Activated naive CD8-positive, alpha-beta T cell treated with anti-CD3 and anti-CD28 coated beads, Interleukin-2, amount 10 ng/mL, durations not matched to agents 7 days and 5 days (primary cell): ENCODE measurements around the gene SLC14A1. TPM values are rescaled to one million over a fixed set of nuclear protein-coding genes. Genes with fewer than 3 reads are reported as not detected.
A peak's percentile ranks its signal among the peaks of the same experiment; 100 is the strongest.

Experiments
- ATAC-seq: fragments of 150-1000 bp; cut with Tn5 transposase; one replicate; pipeline ENCODE4 v1.10.0; 2021; ENCODE audit warnings: low read depth, moderate library complexity
- POLR2A ChIA-PET: fragments of 350-600 bp; sonication (Branson Sonifier 250); formaldehyde crosslinking; loops from one replicate; lab custom pipeline; 2021; ENCODE audit warnings: antibody characterized with exemption; lab: Charles Lee
- DNase-seq: peaks from one replicate; pipeline ENCODE4 v3.0.0; 2021
- H3K27ac Mint-ChIP-seq: one replicate; pipeline ENCODE4 v1.8.0; 2022; ENCODE audit warnings: mild to moderate bottlenecking, mixed read lengths
- H3K27me3 Mint-ChIP-seq: one replicate; pipeline ENCODE4 v1.8.0; 2022; ENCODE audit warnings: mild to moderate bottlenecking, moderate library complexity, mixed read lengths
- H3K36me3 Mint-ChIP-seq: one replicate; pipeline ENCODE4 v1.8.0; 2021; ENCODE audit warnings: mild to moderate bottlenecking, mixed read lengths
- H3K4me1 Mint-ChIP-seq: one replicate; pipeline ENCODE4 v1.8.0; 2021; ENCODE audit warnings: mixed read lengths
- H3K4me3 Mint-ChIP-seq: one replicate; pipeline ENCODE4 v1.8.0; 2022; ENCODE audit warnings: mild to moderate bottlenecking, moderate library complexity, mixed read lengths
- H3K9me3 Mint-ChIP-seq: one replicate; pipeline ENCODE4 v1.8.0; 2021; ENCODE audit warnings: mixed read lengths
- total RNA-seq, 2 experiments: library from RNA; stranded (reverse); gene quantifications; one replicate each; pipeline ENCODE4 v1.2.3, GENCODE V29; 2021

SLC14A1 gene
- total RNA-seq, 2 experiments from 2014 or later: 3.1 to 3.5 TPM

- no peak for ATAC-seq
- H3K9me3 Mint-ChIP-seq: peaks cover 6% of the 10 kb centered on the region
- POLR2A ChIA-PET: no interaction called here
- peaks cover 6% of the 10 kb centered on the region for H3K27me3 Mint-ChIP-seq
- H3K4me1 Mint-ChIP-seq: peaks cover 35% of the 10 kb centered on the region
- peak; percentile 79 for DNase-seq
- H3K4me3 Mint-ChIP-seq: no peak overlapping the region
- no peak overlapping the region for H3K27ac Mint-ChIP-seq
- peaks cover 8% of the 10 kb centered on the region for H3K36me3 Mint-ChIP-seq
These were observed 32.8 kb upstream of the SLC14A1 start for GRCh38 chr18:45690975-45691815.

DNA sequence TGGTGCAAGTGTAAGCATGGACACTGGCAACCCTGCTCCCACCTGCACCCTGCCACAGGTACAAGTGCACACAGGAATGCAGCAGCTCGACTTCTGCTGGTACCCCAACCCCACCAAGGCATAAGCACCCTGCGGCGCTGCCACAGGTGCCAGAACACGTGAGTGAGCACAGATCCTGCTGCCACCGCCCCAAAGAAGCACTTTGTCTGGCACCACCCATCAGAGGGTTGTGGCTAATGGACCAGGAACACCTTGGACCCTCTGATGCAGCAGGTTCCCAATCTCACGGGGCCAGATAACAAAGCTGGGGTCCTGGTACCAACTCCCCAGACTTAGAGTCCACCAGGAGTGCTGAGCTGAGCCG lies 32.2 kb upstream of the SLC14A1 start:
- ATAC-seq (no peak), DNase-seq (no peak)
- no peak overlapping the region for H3K4me3 Mint-ChIP-seq
- H3K9me3 Mint-ChIP-seq: peaks cover 6% of the 10 kb centered on the region
- H3K27me3 Mint-ChIP-seq: peaks cover 6% of the 10 kb centered on the region
- no peak overlapping the region for H3K27ac Mint-ChIP-seq
- H3K4me1 Mint-ChIP-seq: peaks cover 30% of the 10 kb centered on the region
- POLR2A ChIA-PET: no interaction called here
- peaks cover 8% of the 10 kb centered on the region for H3K36me3 Mint-ChIP-seq

- no peak overlapping the region for H3K4me3 Mint-ChIP-seq
- DNase-seq (no peak), ATAC-seq (no peak)
- no peaks in the 10 kb centered on the region for H3K27me3 Mint-ChIP-seq
- no peak overlapping the region for H3K27ac Mint-ChIP-seq
- no peaks in the 10 kb centered on the region for H3K4me1 Mint-ChIP-seq
- peaks cover 7% of the 10 kb centered on the region for H3K36me3 Mint-ChIP-seq
- H3K9me3 Mint-ChIP-seq: peaks cover 16% of the 10 kb centered on the region
- POLR2A ChIA-PET: no interaction called here
These were observed 21.2 kb upstream of the SLC14A1 start for GRCh38 chr18:45702708-45703265.

DNA sequence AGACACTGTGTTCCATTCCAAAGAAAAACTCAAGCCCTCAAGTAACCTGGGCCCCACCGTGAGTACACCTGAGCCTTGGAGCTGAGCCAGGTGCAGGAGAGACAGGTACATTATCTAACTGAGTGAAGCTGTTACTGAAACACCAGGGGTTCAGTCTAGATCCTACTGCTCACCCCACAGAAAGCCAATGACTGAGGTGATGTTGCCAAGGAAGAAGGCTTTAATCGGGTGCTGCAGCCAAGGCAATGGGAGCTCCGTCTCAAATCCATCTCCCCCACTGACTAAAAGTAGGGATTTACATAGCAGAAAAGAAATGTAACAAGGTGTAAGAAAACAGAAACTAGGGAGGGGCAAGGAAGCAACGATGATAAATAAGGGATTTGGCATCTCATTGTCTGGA lies 15.2 kb upstream of the SLC14A1 start:
- peaks cover 18% of the 10 kb centered on the region for H3K36me3 Mint-ChIP-seq
- peaks cover 5% of the 10 kb centered on the region for H3K27me3 Mint-ChIP-seq
- H3K27ac Mint-ChIP-seq: no peak overlapping the region
- no peaks in the 10 kb centered on the region for H3K4me1 Mint-ChIP-seq
- H3K9me3 Mint-ChIP-seq: peaks cover 21% of the 10 kb centered on the region
- ATAC-seq: no peak
- POLR2A ChIA-PET: no interaction called here
- DNase-seq: no peak
- no peak overlapping the region for H3K4me3 Mint-ChIP-seq

- H3K9me3 Mint-ChIP-seq: peaks cover 15% of the 10 kb centered on the region
- no peak overlapping the region for H3K27ac Mint-ChIP-seq
- no peak for ATAC-seq
- POLR2A ChIA-PET: no interaction called here
- H3K4me1 Mint-ChIP-seq: no peaks in the 10 kb centered on the region
- peaks cover 8% of the 10 kb centered on the region for H3K27me3 Mint-ChIP-seq
- DNase-seq: no peak
- peaks cover 16% of the 10 kb centered on the region for H3K36me3 Mint-ChIP-seq
- no peak overlapping the region for H3K4me3 Mint-ChIP-seq
These were observed 11.9 kb upstream of the SLC14A1 start for GRCh38 chr18:45712061-45712460.

DNA sequence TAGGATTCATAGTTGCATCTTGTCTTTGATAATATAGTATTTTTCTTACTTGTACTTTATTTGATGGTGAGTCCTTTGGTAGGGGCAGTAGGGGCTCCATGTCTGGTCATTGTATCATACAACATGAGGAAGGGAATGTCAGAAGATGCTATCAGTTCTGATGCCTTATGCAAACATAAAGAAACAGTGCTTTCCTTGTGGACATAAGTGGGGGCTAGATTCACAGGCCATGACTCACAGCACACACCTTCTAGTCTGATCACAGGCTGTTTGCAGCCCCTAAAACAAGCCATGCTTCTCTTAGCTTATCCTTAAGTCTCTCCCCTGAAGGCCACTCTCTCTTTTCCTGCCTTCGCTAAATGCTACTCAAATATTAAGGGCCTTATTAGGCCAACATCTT lies 10.7 kb upstream of the SLC14A1 start:
- POLR2A ChIA-PET: no interaction called here
- no peaks in the 10 kb centered on the region for H3K4me1 Mint-ChIP-seq
- ATAC-seq (no peak), DNase-seq (no peak)
- peaks cover 8% of the 10 kb centered on the region for H3K27me3 Mint-ChIP-seq
- peaks cover 10% of the 10 kb centered on the region for H3K9me3 Mint-ChIP-seq
- H3K4me3 Mint-ChIP-seq: no peak overlapping the region
- H3K36me3 Mint-ChIP-seq: peaks cover 10% of the 10 kb centered on the region
- no peak overlapping the region for H3K27ac Mint-ChIP-seq

- DNase-seq (no peak), ATAC-seq (no peak)
- Mint-ChIP-seq H3K36me3 (peaks cover 4% of the 10 kb centered on the region), H3K27me3 (peaks cover 12% of the 10 kb centered on the region), H3K9me3 (peaks cover 3% of the 10 kb centered on the region), H3K4me3 (no peak overlapping the region), H3K27ac (no peak overlapping the region), H3K4me1 (no peaks in the 10 kb centered on the region)
- POLR2A ChIA-PET: no interaction called here
These were observed 8.7 kb upstream of the SLC14A1 start for GRCh38 chr18:45715212-45715780.

GRCh38 chr18:45719106-45719505 lies 4.9 kb upstream of the SLC14A1 start:
- H3K4me1 Mint-ChIP-seq: peaks cover under 1% of the 10 kb centered on the region
- H3K36me3 Mint-ChIP-seq: no peaks in the 10 kb centered on the region
- ATAC-seq: no peak
- no peak overlapping the region for H3K4me3 Mint-ChIP-seq
- H3K27ac Mint-ChIP-seq: no peak overlapping the region
- peaks cover 12% of the 10 kb centered on the region for H3K27me3 Mint-ChIP-seq
- no peak for DNase-seq
- no peaks in the 10 kb centered on the region for H3K9me3 Mint-ChIP-seq
- POLR2A ChIA-PET: no interaction called here

- POLR2A ChIA-PET: interaction anchor here (0.7 kb wide), 1 partner anchor 351 kb away, joined by 3 read pairs; no protein-coding TSS in a partner anchor
- ATAC-seq: peak; percentile 83
- no peaks in the 10 kb centered on the region for H3K36me3 Mint-ChIP-seq
These were observed 1.1 kb upstream of the SLC14A1 start for GRCh38 chr18:45722899-45723298.

GRCh38 chr18:45724601-45725000 lies 620 bp downstream of the SLC14A1 start:
- Mint-ChIP-seq H3K27me3 (peaks cover 6% of the 10 kb centered on the region), H3K4me3 (no peak overlapping the region), H3K9me3 (no peaks in the 10 kb centered on the region), H3K27ac (no peak overlapping the region), H3K36me3 (no peaks in the 10 kb centered on the region), H3K4me1 (peaks cover 4% of the 10 kb centered on the region)
- DNase-seq (no peak), ATAC-seq (no peak)
- POLR2A ChIA-PET: no interaction called here

More at GRCh38 chr18:45722899-45723298, 1.1 kb upstream of the SLC14A1 start:
- Mint-ChIP-seq H3K27ac (no peak overlapping the region), H3K9me3 (no peaks in the 10 kb centered on the region), H3K27me3 (peaks cover 11% of the 10 kb centered on the region), H3K4me3 (no peak overlapping the region), H3K4me1 (peaks cover 4% of the 10 kb centered on the region)
- DNase-seq: peak; percentile 82

GRCh38 chr18:45725336-45725735 lies 1.4 kb downstream of the SLC14A1 start:
- DNase-seq (no peak), ATAC-seq (no peak)
- Mint-ChIP-seq H3K4me3 (no peak overlapping the region), H3K27ac (no peak overlapping the region), H3K4me1 (peaks cover 4% of the 10 kb centered on the region), H3K36me3 (no peaks in the 10 kb centered on the region), H3K27me3 (peaks cover 8% of the 10 kb centered on the region), H3K9me3 (no peaks in the 10 kb centered on the region)
- POLR2A ChIA-PET: no interaction called here

DNA sequence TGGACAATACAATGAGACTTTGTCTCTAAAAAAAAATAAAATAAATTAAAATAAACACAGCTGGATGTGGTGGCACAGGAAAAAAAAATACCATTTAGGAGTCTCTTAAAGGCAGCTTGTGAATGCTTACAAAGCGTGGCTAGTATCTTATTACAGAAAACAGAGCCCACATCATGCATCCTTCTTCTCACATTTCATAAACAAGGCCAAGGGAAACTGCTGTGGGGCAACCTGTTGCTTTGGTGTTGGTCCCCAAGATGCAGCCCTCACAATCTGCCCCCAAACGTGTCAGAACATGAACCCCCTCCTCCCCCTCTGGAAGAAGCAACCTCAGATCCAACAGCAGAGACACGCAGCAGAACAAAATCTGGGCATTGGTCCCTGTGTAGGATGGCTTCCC lies 2.6 kb downstream of the SLC14A1 start:
- no peak overlapping the region for H3K4me3 Mint-ChIP-seq
- POLR2A ChIA-PET: no interaction called here
- no peaks in the 10 kb centered on the region for H3K9me3 Mint-ChIP-seq
- H3K27me3 Mint-ChIP-seq: peaks cover 5% of the 10 kb centered on the region
- H3K27ac Mint-ChIP-seq: no peak overlapping the region
- peaks cover 4% of the 10 kb centered on the region for H3K4me1 Mint-ChIP-seq
- no peak for ATAC-seq
- no peak for DNase-seq
- H3K36me3 Mint-ChIP-seq: no peaks in the 10 kb centered on the region

DNA sequence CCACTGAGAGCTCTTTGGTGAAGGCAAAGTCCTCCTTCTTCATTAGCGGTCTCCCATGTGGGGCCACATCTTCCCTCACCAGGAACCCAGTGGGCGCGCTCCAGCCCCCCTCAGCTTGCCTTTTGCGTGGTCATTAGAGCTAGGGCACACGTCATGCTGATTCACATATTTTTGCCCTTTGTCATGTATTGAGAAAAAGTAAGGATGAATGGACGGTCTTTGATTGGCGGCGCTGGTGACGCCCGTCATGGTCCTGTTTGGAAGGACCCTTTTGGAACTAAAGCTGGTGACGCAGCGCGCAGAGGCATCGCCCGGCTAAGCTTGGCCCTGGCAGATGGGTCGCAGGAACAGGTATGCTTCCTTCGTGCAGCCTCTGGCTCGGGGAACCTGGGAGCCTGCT lies 3.1 kb downstream of the SLC14A1 start:
- H3K4me3 Mint-ChIP-seq: no peak overlapping the region
- POLR2A ChIA-PET: no interaction called here

More for the DNA sequence above, 3.1 kb downstream of the SLC14A1 start:
- H3K9me3 Mint-ChIP-seq: no peaks in the 10 kb centered on the region
- ATAC-seq: no peak
- peaks cover 7% of the 10 kb centered on the region for H3K27me3 Mint-ChIP-seq
- no peak for DNase-seq
- H3K36me3 Mint-ChIP-seq: no peaks in the 10 kb centered on the region
- peaks cover 4% of the 10 kb centered on the region for H3K4me1 Mint-ChIP-seq
- H3K27ac Mint-ChIP-seq: no peak overlapping the region
